Skin of body (tissue), 3 donors: ENCODE measurements around the gene GULP1. TPM values are rescaled to one million over a fixed set of nuclear protein-coding genes. Genes with fewer than 3 reads are reported as not detected.
A peak's percentile ranks its signal among the peaks of the same experiment; 100 is the strongest.

Experiments used
- DNase-seq: peaks from one replicate; lab custom pipeline; 2025; lab: John Stamatoyannopoulos, UW
- small RNA-seq: library from RNA; depleted of rRNA; stranded (forward); fragments of <200 nt; gene quantifications from one replicate; pipeline ENCODE3, GENCODE V24; 2014; ENCODE audit warnings: low replicate concordance
- total RNA-seq: library from RNA; depleted of rRNA; stranded (reverse); fragments of >200 nt; gene quantifications from one replicate; pipeline ENCODE4 v1.2.3, GENCODE V29; 2014

Gene GULP1
- total RNA-seq, 1 donor from 2014 or later, result 56.8 TPM

DNA sequence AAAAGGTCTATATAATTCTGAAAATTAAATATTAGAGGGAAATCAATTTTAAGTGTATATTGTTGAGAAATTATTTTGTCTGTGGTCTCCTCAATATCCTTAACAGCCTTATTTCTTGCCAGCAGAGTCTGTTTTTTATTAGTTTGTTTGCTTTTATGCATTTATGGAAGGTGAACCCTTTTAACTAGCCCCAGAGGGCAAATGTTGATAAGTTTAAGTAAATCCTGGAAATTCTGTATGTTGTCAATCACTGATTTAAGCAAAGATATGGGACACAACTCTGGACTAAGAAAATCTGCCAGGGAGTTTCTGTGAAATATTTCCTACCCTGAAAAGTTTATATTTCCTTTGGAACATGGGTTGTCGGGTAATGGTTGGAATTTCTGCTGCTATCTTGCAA is 343.0 kb downstream of the GULP1 start:
- DNase-seq, result no peak

Small RNAs within 50 kb of the gene (small RNA-seq; reads per million reads assigned to genes)
- gene MIR561, result 3.5 reads per million, percentile 89 among the genes with 10 or more reads in this experiment
- gene RNA5SP114, result not detected
